ENCODE results near the gene CERS4.

- no peak for TF ChIP-seq CTCF (IDR thresholded peaks at IDR 0.05)
- TF ChIP-seq POLR2A (IDR thresholded peaks at IDR 0.05): no peak
- no peak for TF ChIP-seq POLR2AphosphoS5 (IDR thresholded peaks at IDR 0.05)
- TF ChIP-seq EP300 (IDR thresholded peaks at IDR 0.05): no peak
Observed at GRCh38 chr19:8167985-8168384, 41.2 kb upstream of the CERS4 start.

Data from upper lobe of left lung (tissue), 4 donors.